ENCODE measurements around the gene KIAA0930. TPM values are rescaled to one million over a fixed set of nuclear protein-coding genes. Genes with fewer than 3 reads are reported as not detected.

KIAA0930 gene
- total RNA-seq, 6 experiments from 2014 or later, result 24.5 to 57.9 (median 40.8) TPM

DNA sequence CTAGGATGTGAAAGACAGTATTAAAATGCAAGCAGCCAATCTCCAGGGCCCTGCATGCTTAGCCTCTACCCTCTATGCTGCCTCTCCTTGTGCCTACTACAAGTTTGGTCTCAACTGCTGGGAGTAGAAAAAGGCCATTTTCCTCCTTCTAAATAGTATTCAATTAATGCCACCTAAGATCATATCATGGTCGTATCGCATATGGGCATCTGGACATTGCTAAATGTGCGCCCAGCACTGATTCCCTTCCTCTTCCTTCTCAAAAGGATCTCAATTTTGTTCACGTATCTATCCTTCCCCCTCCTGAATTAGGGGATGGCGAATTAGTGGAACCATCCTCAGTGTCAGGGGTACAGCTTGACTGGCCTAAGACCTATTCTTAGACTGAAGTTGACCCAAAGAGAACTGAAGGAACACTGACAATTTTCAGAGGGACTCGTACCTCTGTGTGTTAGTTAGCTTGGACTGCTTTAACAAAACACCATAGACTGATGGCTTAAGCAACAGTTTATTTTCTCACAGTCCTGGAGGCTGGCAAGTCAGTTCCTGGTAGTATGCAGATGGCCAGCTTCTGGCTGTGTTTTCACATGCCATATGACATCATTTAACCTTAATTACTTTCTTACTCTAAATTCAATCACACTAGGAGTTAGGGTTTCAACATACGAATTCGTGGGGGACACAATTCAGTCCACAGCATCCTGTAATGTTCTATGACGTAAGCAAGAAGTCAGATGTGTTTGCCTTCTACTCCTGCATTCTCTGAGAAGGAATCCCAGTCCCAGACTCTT, 85.4 kb downstream of the KIAA0930 start:
- DNase-seq (no peak), ATAC-seq (no peak)
- no peak for TF ChIP-seq POLR2A (IDR thresholded peaks at IDR 0.05)
- TF ChIP-seq, protein P1, sequence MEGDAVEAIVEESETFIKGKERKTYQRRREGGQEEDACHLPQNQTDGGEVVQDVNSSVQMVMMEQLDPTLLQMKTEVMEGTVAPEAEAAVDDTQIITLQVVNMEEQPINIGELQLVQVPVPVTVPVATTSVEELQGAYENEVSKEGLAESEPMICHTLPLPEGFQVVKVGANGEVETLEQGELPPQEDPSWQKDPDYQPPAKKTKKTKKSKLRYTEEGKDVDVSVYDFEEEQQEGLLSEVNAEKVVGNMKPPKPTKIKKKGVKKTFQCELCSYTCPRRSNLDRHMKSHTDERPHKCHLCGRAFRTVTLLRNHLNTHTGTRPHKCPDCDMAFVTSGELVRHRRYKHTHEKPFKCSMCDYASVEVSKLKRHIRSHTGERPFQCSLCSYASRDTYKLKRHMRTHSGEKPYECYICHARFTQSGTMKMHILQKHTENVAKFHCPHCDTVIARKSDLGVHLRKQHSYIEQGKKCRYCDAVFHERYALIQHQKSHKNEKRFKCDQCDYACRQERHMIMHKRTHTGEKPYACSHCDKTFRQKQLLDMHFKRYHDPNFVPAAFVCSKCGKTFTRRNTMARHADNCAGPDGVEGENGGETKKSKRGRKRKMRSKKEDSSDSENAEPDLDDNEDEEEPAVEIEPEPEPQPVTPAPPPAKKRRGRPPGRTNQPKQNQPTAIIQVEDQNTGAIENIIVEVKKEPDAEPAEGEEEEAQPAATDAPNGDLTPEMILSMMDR (IDR thresholded peaks at IDR 0.05), result no peak
- Histone ChIP-seq H3K27me3 (no peaks in the 10 kb centered on the region), H3K36me3 (peaks cover 0 to 2% (median 0%) of the 10 kb centered on the region in 4 donors), H3K9me3 (no peaks in the 10 kb centered on the region), H3K27ac (no peak overlapping the region), H3K4me3 (no peak overlapping the region), H3K4me1 (peaks cover 0 to 22% (median 11%) of the 10 kb centered on the region in 4 donors)
- WGBS (ENCODE audit: insufficient coverage, low coverage, low lambda C conversion rate, missing lambda C conversion rate), result 78% methylated on average over 9 of the region's 9 CpGs
- intact Hi-C loops (cut with DNase I), result loop anchor here in 1 of 2 donors (10.0 kb wide), 1 partner anchor 50 kb away; no protein-coding TSS in a partner anchor

DNA sequence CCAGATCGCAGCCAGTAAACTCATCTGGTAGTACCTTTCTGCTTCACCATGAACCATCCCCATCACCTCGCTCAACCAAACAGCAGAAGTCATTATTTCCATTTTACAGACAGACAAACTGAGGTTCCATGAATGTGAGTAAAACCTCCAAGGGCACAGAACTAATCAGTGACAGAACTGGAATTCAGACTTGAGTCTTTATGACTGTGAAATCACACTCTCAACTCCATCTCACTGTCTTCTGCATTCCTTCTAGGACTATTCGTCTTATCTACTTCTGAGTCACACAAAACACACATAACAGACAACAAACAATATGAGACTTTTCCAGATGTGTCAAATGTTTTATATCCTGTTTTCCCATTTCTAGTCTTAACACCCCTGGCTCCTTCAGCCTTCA, 86.3 kb downstream of the KIAA0930 start:
- peaks cover 0 to 14% (median 6%) of the 10 kb centered on the region in 4 donors for H3K4me1 ChIP-seq
- DNase-seq, result no peak
- no peak overlapping the region for H3K4me3 ChIP-seq
- WGBS (ENCODE audit: insufficient coverage, low coverage, low lambda C conversion rate, missing lambda C conversion rate), result 87% methylated on average over 3 of the region's 3 CpGs
- no peak overlapping the region for H3K27ac ChIP-seq
- TF ChIP-seq POLR2A (IDR thresholded peaks at IDR 0.05), result no peak
- TF ChIP-seq, protein P1 (IDR thresholded peaks at IDR 0.05), result no peak
- intact Hi-C loops (cut with DNase I), result loop anchor here in 1 of 2 donors (10.0 kb wide), 1 partner anchor 50 kb away; no protein-coding TSS in a partner anchor
- H3K36me3 ChIP-seq, result peaks cover 0 to 3% (median 0%) of the 10 kb centered on the region in 4 donors
- ATAC-seq, result peak in 1 of 4 donors; percentile 13
- H3K9me3 ChIP-seq, result no peaks in the 10 kb centered on the region
- H3K27me3 ChIP-seq, result no peaks in the 10 kb centered on the region

DNA sequence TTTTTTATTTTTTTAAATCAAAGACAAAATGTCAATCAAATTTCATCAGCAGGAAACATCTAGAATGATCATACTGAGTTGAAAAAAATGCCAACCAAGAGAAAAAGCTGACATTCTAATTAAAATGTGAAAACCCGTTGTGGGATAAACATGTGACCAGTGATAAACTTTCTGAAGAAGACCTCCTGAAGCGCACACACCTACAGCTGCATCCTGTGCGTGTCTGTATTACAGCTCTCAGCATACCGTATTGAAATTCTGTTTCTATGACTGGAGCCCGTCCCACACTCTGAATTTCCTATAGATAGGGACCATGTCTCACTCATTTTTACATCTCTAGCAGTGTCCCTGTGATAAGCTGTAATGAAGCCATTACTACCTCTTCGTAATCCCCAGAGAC, 89.2 kb downstream of the KIAA0930 start:
- TF ChIP-seq, protein P1 (IDR thresholded peaks at IDR 0.05), result no peak
- TF ChIP-seq POLR2A (IDR thresholded peaks at IDR 0.05), result no peak
- peaks cover 0 to 3% (median 0%) of the 10 kb centered on the region in 4 donors for H3K36me3 ChIP-seq
- intact Hi-C loops (cut with DNase I), result loop anchor here in 1 of 2 donors (10.0 kb wide), 1 partner anchor 47 kb away; no protein-coding TSS in a partner anchor
- no peaks in the 10 kb centered on the region for H3K9me3 ChIP-seq
- no peaks in the 10 kb centered on the region for H3K27me3 ChIP-seq
- WGBS (ENCODE audit: insufficient coverage, low coverage, low lambda C conversion rate, missing lambda C conversion rate), result 85% methylated on average over 6 of the region's 6 CpGs
- no peaks in the 10 kb centered on the region for H3K4me1 ChIP-seq
- ATAC-seq (no peak), DNase-seq (no peak)
- no peak overlapping the region for H3K4me3 ChIP-seq
- H3K27ac ChIP-seq, result no peak overlapping the region

DNA sequence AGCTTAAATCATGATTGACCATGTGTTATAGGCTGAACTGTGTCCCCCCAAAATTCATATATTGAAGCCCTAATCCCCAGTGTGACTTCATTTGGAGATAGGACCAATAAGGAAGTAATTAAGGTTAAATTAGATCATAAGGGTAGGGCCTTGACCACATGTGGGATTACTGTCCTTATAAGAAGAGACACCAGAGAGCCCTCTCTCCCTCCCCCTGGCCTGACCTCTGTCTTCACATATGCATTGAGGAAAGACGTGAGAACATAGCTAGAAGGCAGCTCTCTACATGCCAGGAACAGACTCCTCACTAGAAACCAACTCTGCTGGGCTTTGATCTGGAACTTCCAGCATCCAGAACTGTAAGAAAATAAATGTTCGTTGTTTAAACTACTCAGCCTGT, 90.6 kb downstream of the KIAA0930 start:
- TF ChIP-seq, protein P1 (IDR thresholded peaks at IDR 0.05), result no peak
- no peak for TF ChIP-seq POLR2A (IDR thresholded peaks at IDR 0.05)
- no peak for DNase-seq
- Histone ChIP-seq H3K4me3 (no peak overlapping the region), H3K36me3 (peaks cover 0 to 3% (median 0%) of the 10 kb centered on the region in 4 donors), H3K9me3 (no peaks in the 10 kb centered on the region), H3K27me3 (no peaks in the 10 kb centered on the region), H3K4me1 (no peaks in the 10 kb centered on the region), H3K27ac (no peak overlapping the region)
- 50% methylated on average over 2 of the region's 2 CpGs for WGBS (ENCODE audit: insufficient coverage, low coverage, low lambda C conversion rate, missing lambda C conversion rate)
- intact Hi-C loops (cut with DNase I), result loop anchor here in 1 of 2 donors (10.0 kb wide), 1 partner anchor 45 kb away; no protein-coding TSS in a partner anchor
- ATAC-seq, result no peak

Measured in right lobe of liver (tissue), 6 donors.